Measurements from ENCODE around the gene PCAT6.
A peak's percentile ranks its signal among the peaks of the same experiment; 100 is the strongest.
"Not testable (repeated sequence)": the region's sequence is repeated elsewhere in the genome, so short reads cannot be mapped to it uniquely, and the experiment has no call there.

The PCAT6 gene

DNA sequence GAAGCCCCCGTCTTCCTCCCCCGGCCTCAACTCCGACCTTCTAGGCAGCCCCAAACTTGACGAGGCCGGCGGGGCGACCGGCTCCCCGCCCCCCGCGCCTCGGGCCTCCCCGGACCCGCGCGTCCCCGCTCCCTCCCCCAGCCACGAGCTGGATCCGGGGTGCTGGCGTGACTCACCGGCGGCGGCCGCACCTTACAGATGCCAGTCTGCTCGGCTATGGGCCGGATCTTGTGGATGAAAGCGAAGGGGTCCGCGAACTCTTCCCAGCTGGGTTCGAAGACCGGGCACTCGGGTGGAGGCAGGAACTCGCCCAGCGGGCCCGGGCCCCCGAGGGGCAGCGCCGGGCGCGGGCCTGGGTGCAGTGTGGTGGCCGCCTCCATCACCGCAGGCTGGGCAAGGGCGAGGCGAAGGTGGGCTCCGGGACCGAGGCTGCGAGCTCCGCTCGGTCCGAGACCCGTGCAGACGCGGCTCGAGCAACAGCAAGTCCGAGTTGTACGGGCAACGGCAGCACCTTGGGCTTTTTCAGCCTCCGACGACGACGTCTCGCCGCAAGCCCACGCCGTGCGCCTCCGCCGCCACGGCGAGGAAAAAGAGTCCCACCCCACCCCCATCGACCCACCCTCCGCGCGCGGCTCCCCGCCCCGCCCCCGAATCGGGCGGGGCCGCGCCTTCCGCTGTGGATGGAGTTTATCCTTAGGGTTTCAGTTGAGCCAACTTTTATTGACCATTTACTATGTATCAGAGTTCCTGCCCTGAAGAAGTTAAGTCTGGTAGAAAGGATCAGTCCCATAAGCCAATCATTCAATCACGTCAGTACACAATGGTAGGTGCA, 2.6 kb upstream of the PCAT6 start, which contains the start of gene KDM5B:
KDM5B (minus strand) TSS at position 496 of the 832 bp plus-strand sequence; CDS start at position 380, 116 bp downstream.
- peak; percentile 85 for DNase-seq

- DNase-seq: peak; percentile 42
Measured at GRCh38 chr1:202809597-202810159, 1.1 kb upstream of the PCAT6 start.

GRCh38 chr1:202810193-202810614, 550 bp upstream of the PCAT6 start:
- no peak for DNase-seq

- DNase-seq: no peak
Measured at GRCh38 chr1:202811296-202812175, 782 bp downstream of the PCAT6 start.

DNA sequence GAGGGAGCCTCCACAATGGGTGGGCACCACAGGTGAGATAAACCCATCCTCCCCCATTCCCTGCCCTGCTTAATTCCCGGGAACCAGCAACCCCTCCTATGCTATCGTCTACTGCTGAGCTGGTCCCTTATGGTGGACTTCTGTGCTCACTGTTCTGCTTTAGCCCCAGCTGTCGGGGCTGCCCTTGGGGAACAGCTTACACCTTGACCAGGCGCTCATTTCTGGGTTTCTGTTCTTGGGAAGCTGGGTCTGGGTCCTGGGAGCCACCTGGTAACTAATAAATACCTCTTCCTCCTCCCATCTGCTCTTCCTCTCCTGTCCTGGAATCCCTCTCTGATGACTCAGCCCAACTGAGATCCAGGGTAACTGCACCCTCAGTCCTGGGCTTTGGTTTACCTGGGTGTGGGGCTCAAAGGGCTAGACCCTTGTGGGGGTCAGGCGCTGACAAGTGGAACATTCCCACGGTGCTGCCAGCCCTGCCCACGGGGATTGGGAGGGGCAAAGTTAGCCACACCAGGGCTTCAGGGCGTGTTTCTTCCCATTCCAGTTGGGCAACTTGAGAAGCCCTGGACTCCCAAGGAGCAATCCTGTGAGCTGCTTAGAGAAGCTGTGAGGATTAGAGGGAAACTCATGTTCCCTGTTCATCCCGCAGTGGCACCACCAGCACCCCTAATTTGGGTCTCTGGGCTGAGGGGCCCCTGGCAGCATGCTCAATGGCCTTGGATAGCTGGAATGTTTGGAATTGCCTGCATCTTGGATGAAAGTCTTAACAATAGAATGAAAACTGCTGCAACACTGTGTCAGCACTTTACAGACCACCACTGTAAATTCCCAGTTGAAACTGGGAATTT, 1.6 kb downstream of the PCAT6 start:
- no peak for DNase-seq

- no peak for DNase-seq
Measured at GRCh38 chr1:202815120-202815519, 4.4 kb downstream of the PCAT6 start.

DNA sequence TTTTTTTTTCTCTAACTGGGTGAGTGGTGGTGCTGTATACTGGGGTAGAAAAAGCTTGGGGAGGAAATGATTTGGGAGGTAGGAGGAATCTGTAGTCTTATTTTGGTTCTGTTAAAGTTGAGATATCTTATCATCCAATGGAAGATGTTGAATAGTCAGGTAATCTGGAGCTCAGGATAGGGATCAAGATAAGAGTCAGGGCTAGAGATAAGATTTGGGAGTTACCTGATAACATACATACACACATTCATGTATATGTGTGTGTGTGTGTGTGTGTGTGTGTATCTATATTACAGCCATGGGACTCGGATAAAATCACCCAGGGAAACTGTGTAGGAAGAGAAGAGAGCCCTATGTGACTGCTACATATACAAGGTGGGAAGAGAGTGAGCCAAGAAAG, 8.1 kb downstream of the PCAT6 start:
- DNase-seq: no peak

DNA sequence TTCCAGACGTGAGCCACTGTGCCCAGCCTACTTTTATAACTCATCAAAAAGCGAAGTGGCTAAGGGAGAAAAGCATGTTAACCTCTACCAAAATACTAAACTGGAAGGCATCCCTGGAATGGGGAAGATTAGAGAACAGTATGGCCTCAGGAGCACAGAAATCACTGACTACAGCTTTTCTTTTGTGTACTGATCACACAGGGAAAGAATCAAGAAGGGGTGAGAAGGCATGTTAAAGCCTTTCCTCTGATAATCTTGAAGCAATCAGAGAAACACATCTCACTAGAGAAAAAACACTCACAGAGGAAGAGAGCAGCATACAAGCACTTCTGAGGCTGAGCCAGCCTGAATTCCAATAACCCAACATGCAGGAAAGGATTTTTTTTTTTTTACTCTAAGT, 10.7 kb downstream of the PCAT6 start:
- DNase-seq: no peak

DNA sequence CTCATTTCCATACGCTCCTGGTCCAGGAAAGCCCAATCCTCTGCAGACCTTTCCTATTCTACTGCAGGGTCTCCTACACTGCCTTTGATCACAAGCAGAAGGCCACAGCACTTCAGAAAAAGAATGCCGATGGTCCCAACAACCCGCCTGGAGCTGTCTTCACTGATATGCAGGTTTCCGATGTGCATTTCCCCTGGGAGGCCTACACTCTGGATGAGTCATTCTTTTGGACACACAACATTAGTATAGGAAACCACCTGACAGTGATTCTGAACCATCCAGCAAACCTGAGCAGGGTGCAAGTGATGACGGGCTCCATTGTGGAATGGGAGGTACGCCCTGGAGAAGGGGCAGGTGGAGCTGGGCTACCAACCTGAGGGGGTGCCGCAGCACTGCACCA, 15.0 kb downstream of the PCAT6 start:
- DNase-seq: no peak

DNA sequence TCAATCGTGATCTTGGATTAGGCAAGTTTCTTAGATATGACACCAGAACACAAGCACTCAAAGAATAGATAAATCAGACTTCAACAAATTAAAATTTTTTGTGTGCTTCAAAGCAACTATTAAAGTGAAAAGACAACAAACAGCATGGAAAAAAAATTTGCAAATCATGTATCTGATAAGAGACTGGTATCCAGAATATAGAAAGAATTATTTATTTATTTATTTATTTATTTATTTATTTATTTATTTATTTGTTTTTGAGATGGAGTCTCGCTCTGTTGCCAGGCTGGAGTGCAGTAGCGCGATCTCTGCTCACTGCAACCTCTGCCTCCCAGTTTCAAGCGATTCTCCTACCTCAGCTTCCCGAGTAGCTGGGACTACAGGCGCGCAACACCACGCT, 18.5 kb downstream of the PCAT6 start:
- DNase-seq: not testable (repeated sequence)

DNA sequence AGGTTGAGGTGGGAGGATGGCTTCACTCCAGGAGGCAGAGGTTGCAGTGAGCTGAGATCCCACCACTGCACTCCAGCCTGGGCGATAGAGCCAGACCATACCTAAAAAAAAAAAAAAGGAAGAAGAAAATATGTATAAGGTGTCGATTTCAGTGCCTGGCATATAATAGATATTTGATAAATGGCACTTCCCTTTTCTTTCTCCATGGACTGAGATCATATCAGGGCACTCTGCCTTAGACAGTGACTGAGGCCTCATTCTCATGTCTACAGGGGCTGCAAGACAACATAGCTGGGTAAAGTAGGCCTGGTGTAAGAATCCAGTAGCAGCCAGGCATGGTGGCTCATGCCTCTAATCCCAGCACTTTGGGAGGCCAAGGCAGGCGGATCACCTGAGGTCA, 21.2 kb downstream of the PCAT6 start:
- peak; percentile 55 for DNase-seq

DNA sequence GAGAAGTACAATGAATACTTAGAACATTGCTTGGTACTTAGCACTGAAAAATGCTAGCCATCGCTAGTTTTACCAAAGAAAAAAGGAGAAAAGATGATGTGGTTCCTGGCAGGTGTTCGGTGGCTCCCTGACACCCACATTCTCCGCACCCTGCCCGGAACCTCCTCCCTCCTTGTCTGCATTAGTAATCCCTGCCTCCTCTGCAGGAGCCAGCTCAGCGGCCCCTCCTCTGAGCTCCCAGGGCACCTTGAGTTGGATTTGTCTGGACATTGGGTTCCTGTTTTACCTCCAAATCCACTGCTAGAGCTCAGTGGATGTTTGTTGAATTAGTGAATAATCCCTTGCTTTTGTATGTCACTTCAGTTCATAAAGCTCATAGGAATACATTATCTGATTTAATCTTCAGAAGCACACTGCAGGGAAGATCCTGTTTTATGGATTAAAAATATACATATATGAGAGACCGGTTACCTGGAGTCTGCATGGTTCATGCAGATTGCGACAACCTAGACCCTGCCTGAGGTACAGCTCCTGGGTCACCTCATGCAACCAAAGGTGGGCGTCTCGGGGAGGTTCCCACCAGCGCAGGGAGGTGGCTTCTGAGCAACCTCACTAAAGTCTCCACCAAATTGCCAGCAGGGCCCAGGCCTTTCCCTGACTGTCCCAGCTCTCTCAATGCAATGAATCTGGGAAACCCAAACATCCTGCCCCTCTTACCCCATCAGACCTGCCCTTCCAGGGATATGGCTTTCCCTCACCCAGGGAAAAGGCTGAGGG, 24.2 kb downstream of the PCAT6 start:
- DNase-seq: no peak

GRCh38 chr1:202835548-202836072, 24.9 kb downstream of the PCAT6 start:
- DNase-seq: no peak

DNA sequence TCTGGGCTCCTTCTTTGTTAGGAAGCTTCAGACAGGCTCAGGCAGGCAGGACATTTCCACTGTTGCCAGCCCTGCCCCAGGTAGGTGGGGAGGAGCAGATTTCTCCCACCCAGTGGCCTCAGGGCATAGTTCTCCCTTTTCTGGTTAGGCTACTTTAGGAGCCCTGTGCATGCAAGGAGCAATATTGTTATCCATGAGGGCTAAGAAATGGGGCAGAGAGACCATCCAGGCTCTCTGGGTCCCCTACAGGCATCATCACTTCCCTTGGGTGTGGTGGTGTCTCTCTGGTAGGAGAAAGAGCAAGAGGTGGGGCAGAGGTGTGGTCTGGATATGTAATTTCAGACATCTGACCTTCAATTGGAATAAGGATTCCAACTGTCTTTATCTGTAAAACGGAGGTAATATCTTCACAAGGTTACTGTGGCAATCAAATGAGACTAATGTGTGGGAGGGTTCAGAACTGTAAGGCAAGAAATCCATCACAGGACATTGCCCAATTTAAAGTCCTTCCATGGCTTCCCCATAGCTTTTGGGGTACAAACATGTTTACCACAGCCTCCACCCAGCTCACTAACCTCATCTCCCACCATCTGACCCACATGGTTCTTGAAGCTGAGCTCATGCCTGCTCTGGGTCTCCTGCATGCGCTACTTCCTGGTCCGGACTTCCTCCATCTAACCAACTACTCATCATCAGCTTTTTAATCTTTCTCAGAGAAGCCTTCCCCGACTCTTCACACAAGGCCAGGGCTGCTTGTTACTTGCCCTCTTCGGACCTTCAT, 26.1 kb downstream of the PCAT6 start:
- DNase-seq: no peak

GRCh38 chr1:202837746-202838262, 27.1 kb downstream of the PCAT6 start:
- DNase-seq: no peak

- DNase-seq: no peak
Measured at GRCh38 chr1:202843081-202843480, 32.3 kb downstream of the PCAT6 start.

DNA sequence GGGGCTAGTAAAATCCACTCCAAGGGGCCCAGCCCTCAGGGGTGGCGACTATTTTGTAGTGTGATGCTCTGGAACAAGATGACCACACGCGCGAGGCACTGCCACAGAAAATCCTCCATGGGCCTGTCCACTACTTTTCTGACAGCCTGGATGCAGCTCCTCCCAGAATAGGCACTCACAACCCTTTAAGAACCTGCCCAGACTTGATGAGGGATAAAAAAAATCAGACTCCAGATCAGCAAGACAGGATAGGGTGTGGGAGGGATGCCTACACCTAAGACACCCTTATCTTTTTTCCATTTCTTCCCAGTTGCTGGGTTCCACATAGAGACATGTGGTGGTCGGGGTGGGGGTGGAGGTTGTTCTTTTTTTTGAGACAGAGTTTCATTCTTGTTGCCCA, 33.5 kb downstream of the PCAT6 start:
- DNase-seq: no peak

- no peak for DNase-seq
Measured at GRCh38 chr1:202844935-202845334, 34.2 kb downstream of the PCAT6 start.

DNA sequence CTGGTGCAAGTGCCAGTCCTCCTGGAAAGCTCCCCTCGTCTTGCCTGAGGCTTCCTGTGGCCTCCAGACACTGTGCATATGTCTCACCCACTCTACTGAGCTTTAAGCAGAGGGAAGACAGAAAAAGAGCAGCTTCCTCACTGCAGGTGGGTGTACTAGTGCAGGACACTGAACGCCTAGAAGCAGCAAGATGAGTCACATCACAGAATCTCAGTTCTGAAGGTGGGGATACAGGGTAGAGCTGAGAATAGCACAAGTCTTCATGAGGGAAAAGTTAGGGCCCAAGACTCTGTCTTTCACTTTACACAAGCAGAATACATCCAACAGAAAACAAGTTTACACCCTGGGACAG, 37.4 kb downstream of the PCAT6 start:
- DNase-seq: no peak

DNA sequence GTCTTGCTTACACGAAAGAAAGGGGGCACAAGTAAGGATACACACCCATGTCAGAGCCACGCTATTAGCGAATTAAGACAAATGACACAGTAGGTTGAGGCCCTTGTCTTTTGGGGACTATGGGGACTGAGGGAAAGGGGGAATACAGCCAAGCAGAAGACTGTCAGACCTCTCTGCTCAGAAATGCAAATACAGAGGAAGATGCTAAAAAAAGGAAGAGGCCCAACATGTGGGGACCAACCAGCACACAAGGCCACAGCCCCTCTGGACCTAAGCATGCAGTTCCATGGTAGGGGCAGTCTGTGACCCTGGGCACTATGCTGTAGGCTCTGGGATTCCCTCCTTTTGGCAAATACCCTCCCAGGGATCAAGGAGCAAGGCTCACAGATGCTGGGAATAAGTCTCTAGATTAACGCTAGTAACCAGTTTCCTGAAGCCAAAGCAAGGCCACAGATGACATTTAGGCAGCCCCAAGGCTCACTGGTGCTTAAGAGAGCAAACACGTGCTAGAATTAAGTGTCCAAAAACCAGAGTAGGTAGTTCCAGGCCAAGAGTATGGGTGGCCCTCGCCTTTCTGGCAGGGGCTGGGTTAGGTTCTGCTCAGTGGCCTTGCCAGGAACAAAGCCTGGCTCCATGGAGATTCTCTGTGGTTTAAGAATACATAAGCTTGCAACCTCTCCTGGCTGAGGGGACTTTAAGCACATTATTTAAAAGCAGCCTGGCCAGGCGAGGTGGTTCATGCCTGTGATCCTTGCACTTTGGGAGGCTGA, 40.0 kb downstream of the PCAT6 start:
- DNase-seq: no peak

Data from OCI-M1 (cell line).